ENCODE results near the gene ZNF512. TPM values are rescaled to one million over a fixed set of nuclear protein-coding genes. Genes with fewer than 3 reads are reported as not detected.

ZNF512 gene
- total and polyA plus RNA-seq, 2 of the 13 experiments (the other 11 are each of a cell fraction or from before 2014, with no cell fraction given), result 29.8 to 31.0 TPM

- POLR2A ChIA-PET, result no interaction called here
- in situ Hi-C loops (cut with HindIII; ENCODE audit: extremely low pct_ligation_motif_present, low pct_unique_long_range_greater_than_20kb), result no loop called here
- no TSS peak for BruUV-seq (replicated peaks)
- WGBS (ENCODE audit: low lambda C conversion rate), result 100% methylated on average over 3 of the region's 3 CpGs
- Histone ChIP-seq H2AFZ (ENCODE audit: low read length) (no peak overlapping the region), H3K9me3 (ENCODE audit: low read length) (no peaks in the 10 kb centered on the region), H3K36me3 (replicated peaks in 1 of 2; ENCODE audit: control insufficient read depth in 1 of 2, insufficient read depth in 2 of 2, low read length in 2 of 2) (peaks cover 20 to 71% of the 10 kb centered on the region in 2 experiments), H4K20me1 (ENCODE audit: insufficient read depth, low read length) (no peaks in the 10 kb centered on the region), H3K4me3 (replicated peaks in 1 of 3; ENCODE audit: insufficient read depth in 1 of 3, low read depth in 2 of 3, low read length in 3 of 3) (no peak overlapping the region), H3K4me1 (ENCODE audit: insufficient read depth, low read length) (peaks cover 14% of the 10 kb centered on the region), H3K27me3 (ENCODE audit: control insufficient read depth in 1 of 2, insufficient read depth in 2 of 2, low read length in 2 of 2) (no peaks in the 10 kb centered on the region), H3K4me2 (ENCODE audit: low read depth, low read length) (no peak overlapping the region), H3K79me2 (ENCODE audit: insufficient read depth, low read length) (no peaks in the 10 kb centered on the region), H3K9ac (ENCODE audit: insufficient read depth, low read depth, low read length) (no peak overlapping the region), H3K27ac (ENCODE audit: extremely low read length, insufficient read depth, low read length) (no peak overlapping the region)
- FAIRE-seq (no peak), DNase-seq (ENCODE audit: low spot score) (no peak), ATAC-seq (no peak)
- CTCF ChIA-PET (ENCODE audit: low intra/inter-chr PET ratio, low total read pairs), result no interaction called here
- intact Hi-C loops (cut with micrococcal nuclease; ENCODE audit: unreplicated experiment), result no loop called here
- TF ChIP-seq NR2C2 (CRISPR knock-in tag; IDR thresholded peaks at IDR 0.05; ENCODE audit: borderline replicate concordance), result no peak
- TF ChIP-seq KLF9 (CRISPR knock-in tag; IDR thresholded peaks at IDR 0.05; ENCODE audit: low read depth), result no peak
- no peak for TF ChIP-seq ZNF256 (CRISPR knock-in tag; conservative IDR thresholded peaks at IDR 0.05)
- TF ChIP-seq ZNF605 (CRISPR knock-in tag; IDR thresholded peaks at IDR 0.05), result no peak
- no peak for TF ChIP-seq ZNF230 (CRISPR knock-in tag; IDR thresholded peaks at IDR 0.05)
- no peak for TF ChIP-seq PRPF4 (IDR thresholded peaks at IDR 0.05; ENCODE audit: low read depth, low read length, poor library complexity, severe bottlenecking)
- no peak for TF ChIP-seq CREB3 (CRISPR knock-in tag; IDR thresholded peaks at IDR 0.05)
- TF ChIP-seq PCBP2 (optimal IDR thresholded peaks at IDR 0.05; ENCODE audit: low read depth, low read length, poor library complexity, severe bottlenecking), result no peak
- no peak for TF ChIP-seq SOX6 (IDR thresholded peaks at IDR 0.05)
- no peak for TF ChIP-seq SOX6 (CRISPR knock-in tag; IDR thresholded peaks at IDR 0.05)
- no peak for TF ChIP-seq KDM3A (CRISPR knock-in tag; IDR thresholded peaks at IDR 0.05; ENCODE audit: low read depth)
- no peak for TF ChIP-seq ZNF232 (CRISPR knock-in tag; IDR thresholded peaks at IDR 0.05; ENCODE audit: borderline replicate concordance)
- no peak for TF ChIP-seq ZMAT5 (CRISPR knock-in tag; IDR thresholded peaks at IDR 0.05; ENCODE audit: borderline replicate concordance, low read depth)
- TF ChIP-seq ZNF563 (CRISPR knock-in tag; IDR thresholded peaks at IDR 0.05), result no peak
- TF ChIP-seq RNF2 (conservative IDR thresholded peaks at IDR 0.05; ENCODE audit: low read depth), result no peak
- no peak for TF ChIP-seq MEIS2 (CRISPR knock-in tag; IDR thresholded peaks at IDR 0.05)
- no peak for TF ChIP-seq WIZ (CRISPR knock-in tag; IDR thresholded peaks at IDR 0.05)
- no peak for TF ChIP-seq ZNF816 (CRISPR knock-in tag; IDR thresholded peaks at IDR 0.05; ENCODE audit: borderline replicate concordance)
- TF ChIP-seq ZMYM4 (CRISPR knock-in tag; IDR thresholded peaks at IDR 0.05), result no peak
- TF ChIP-seq RNF219 (CRISPR knock-in tag; IDR thresholded peaks at IDR 0.05), result no peak
- no peak for TF ChIP-seq HNF1B (CRISPR knock-in tag; IDR thresholded peaks at IDR 0.05)
Measured at GRCh38 chr2:27615316-27615715, 32.5 kb downstream of the ZNF512 start.
